AG04450 (cell line): Measurements from ENCODE around the gene GCH1. TPM values are rescaled to one million over a fixed set of nuclear protein-coding genes. Genes with fewer than 3 reads are reported as not detected.
"Not testable (repeated sequence)": the region's sequence is repeated elsewhere in the genome, so short reads cannot be mapped to it uniquely, and the experiment has no call there.

Experiments
- CTCF ChIA-PET: fragments of 300-600, 350-600 bp; formaldehyde crosslinking; extraction: SDS; loops from one replicate; lab custom pipeline; 2022; ENCODE audit warnings: antibody characterized with exemption, inconsistent platforms; lab: Charles Lee
- POLR2A ChIA-PET: fragments of 350-600 bp; formaldehyde crosslinking; extraction: SDS; loops from one replicate; lab custom pipeline; 2021; ENCODE audit warnings: antibody characterized with exemption, inconsistent platforms; lab: Yijun Ruan, JAX
- DNase-seq: peaks from one replicate; pipeline ENCODE4 v3.0.0-alpha.2; 2011; ENCODE audit warnings: low read depth, low spot score
- H3K27ac ChIP-seq: one replicate; pipeline ENCODE4 v1.5.1; 2012; ENCODE audit warnings: low read depth, low read length, control low read depth
- H3K27me3 ChIP-seq: one replicate; pipeline ENCODE4 v1.6.0; 2012; ENCODE audit warnings: low read length; ENCODE audit not compliant: control insufficient read depth, insufficient read depth
- H3K4me3 ChIP-seq: 2 replicates; pipeline ENCODE4 v1.5.1; 2011; ENCODE audit warnings: mild to moderate bottlenecking, low read depth, low read length, control low read depth
- H3K9me3 ChIP-seq: 2 replicates; pipeline ENCODE4 v1.5.1; 2012; ENCODE audit warnings: low read length; ENCODE audit not compliant: control insufficient read depth, insufficient read depth
- CTCF ChIP-seq: IDR thresholded peaks from 2 replicates; pipeline ENCODE4 v1.5.1; 2011; ENCODE audit warnings: low read depth, low read length, control low read depth, inconsistent platforms
- polyA plus RNA-seq: library from polyadenylated mRNA; depleted of rRNA; stranded (reverse); fragments of >200 nt; gene quantifications from 2 replicates; pipeline ENCODE4 v1.2.3, GENCODE V29; 2011

The GCH1 gene
- polyA plus RNA-seq, 1 experiment: 0.88 TPM

GRCh38 chr14:54901380-54902142, 1.1 kb downstream of the GCH1 start:
- TF ChIP-seq CTCF: no peak
- H3K9me3 ChIP-seq: no peaks in the 10 kb centered on the region
- no peak overlapping the region for H3K27ac ChIP-seq
- peaks cover 21% of the 10 kb centered on the region for H3K27me3 ChIP-seq
- CTCF ChIA-PET: interaction anchor here (0.6 to 1.0 kb wide), 2 partner anchors 22 to 210 kb away, joined by 3 to 6 read pairs; no protein-coding TSS in a partner anchor
- H3K4me3 ChIP-seq: peak overlapping the region; percentile 77
- no peak for DNase-seq
- POLR2A ChIA-PET: no interaction called here

- TF ChIP-seq CTCF: no peak
- ChIA-PET POLR2A (no interaction called here), CTCF (interaction anchor here (1.4 kb wide), 1 partner anchor 93 kb away, joined by 3 read pairs; no protein-coding TSS in a partner anchor)
- DNase-seq: no peak
- Histone ChIP-seq H3K27me3 (peaks cover 8% of the 10 kb centered on the region), H3K4me3 (no peak overlapping the region), H3K27ac (no peak overlapping the region), H3K9me3 (no peaks in the 10 kb centered on the region)
These were observed 3.1 kb downstream of the GCH1 start for GRCh38 chr14:54899573-54899972.

- DNase-seq, H3K4me3 ChIP-seq, H3K9me3 ChIP-seq, H3K27ac ChIP-seq, H3K27me3 ChIP-seq: not testable (repeated sequence)
- ChIA-PET CTCF (interaction anchor here (0.6 to 0.8 kb wide), 2 partner anchors 208 to 322 kb away, joined by 3 to 4 read pairs; no protein-coding TSS in a partner anchor), POLR2A (interaction anchor here (0.6 kb wide), 1 partner anchor 11 kb away, joined by 3 read pairs; no protein-coding TSS in a partner anchor)
These were observed 4.6 kb downstream of the GCH1 start for GRCh38 chr14:54897809-54898555.

- no peaks in the 10 kb centered on the region for H3K27me3 ChIP-seq
- H3K27ac ChIP-seq: no peak overlapping the region
- DNase-seq: no peak
- POLR2A ChIA-PET: no interaction called here
- no peaks in the 10 kb centered on the region for H3K9me3 ChIP-seq
- no peak overlapping the region for H3K4me3 ChIP-seq
- TF ChIP-seq CTCF: no peak
- CTCF ChIA-PET: interaction anchor here (2.5 kb wide), 1 partner anchor 332 kb away, joined by 9 read pairs; no protein-coding TSS in a partner anchor
These were observed 6.9 kb downstream of the GCH1 start for GRCh38 chr14:54895683-54896082.

GRCh38 chr14:54894995-54895394, 7.6 kb downstream of the GCH1 start:
- no peak for TF ChIP-seq CTCF
- Histone ChIP-seq H3K4me3 (no peak overlapping the region), H3K27me3 (no peaks in the 10 kb centered on the region), H3K27ac (no peak overlapping the region), H3K9me3 (no peaks in the 10 kb centered on the region)
- POLR2A ChIA-PET: no interaction called here
- CTCF ChIA-PET: interaction anchor here (2.5 kb wide), 1 partner anchor 331 kb away, joined by 9 read pairs; no protein-coding TSS in a partner anchor
- no peak for DNase-seq
